C4-2B (cell line): Measurements from ENCODE around the gene MT1G.

Source experiments
- ZFX ChIP-seq: fragments of 450-650 bp; IDR thresholded peaks from 2 replicates; pipeline ENCODE4 v1.6.1; 2017
- TF ChIP-seq, protein P1 (sequence below): fragments of 450-650 bp; conservative IDR thresholded peaks from 2 replicates; pipeline ENCODE4 v1.5.1; 2017; ENCODE audit warnings: mild to moderate bottlenecking

GRCh38 chr16:56623637-56624036 is 44.2 kb downstream of the MT1G start:
- TF ChIP-seq, protein P1, sequence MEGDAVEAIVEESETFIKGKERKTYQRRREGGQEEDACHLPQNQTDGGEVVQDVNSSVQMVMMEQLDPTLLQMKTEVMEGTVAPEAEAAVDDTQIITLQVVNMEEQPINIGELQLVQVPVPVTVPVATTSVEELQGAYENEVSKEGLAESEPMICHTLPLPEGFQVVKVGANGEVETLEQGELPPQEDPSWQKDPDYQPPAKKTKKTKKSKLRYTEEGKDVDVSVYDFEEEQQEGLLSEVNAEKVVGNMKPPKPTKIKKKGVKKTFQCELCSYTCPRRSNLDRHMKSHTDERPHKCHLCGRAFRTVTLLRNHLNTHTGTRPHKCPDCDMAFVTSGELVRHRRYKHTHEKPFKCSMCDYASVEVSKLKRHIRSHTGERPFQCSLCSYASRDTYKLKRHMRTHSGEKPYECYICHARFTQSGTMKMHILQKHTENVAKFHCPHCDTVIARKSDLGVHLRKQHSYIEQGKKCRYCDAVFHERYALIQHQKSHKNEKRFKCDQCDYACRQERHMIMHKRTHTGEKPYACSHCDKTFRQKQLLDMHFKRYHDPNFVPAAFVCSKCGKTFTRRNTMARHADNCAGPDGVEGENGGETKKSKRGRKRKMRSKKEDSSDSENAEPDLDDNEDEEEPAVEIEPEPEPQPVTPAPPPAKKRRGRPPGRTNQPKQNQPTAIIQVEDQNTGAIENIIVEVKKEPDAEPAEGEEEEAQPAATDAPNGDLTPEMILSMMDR: no peak
- no peak for TF ChIP-seq ZFX
